Measurements from ENCODE around the gene TUBA4B.

DNA sequence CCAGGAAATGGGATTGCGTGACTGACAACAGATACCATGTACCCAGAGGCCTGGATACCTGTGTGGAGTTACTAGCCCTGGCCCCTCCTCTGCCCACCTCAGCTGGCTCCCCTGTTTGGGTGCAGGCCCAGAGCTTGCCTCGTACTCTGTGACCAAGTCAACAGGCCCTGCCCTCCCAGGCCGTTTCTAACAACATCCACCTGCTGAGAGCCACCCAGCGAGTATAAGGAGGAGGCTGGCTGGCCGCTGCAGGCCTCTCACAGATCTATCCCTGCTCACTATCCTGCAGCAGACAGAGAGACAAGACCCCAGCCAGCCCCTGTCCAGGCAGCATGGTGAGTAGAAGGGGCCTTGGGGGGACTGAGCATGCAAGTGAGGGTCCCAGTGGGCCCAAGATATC lies 13.2 kb downstream of the TUBA4B start:
- no peak for TF ChIP-seq EZH2 (IDR thresholded peaks at IDR 0.05; ENCODE audit: insufficient read depth, poor library complexity, severe bottlenecking)
- TF ChIP-seq EZH2phosphoT487 (IDR thresholded peaks at IDR 0.05; ENCODE audit: insufficient read depth, low read depth) = no peak

Data from GM23248 (cell line).